DMS79 (cell line): ENCODE measurements around the gene LPAR6.
"Not testable (repeated sequence)": the region's sequence is repeated elsewhere in the genome, so short reads cannot be mapped to it uniquely, and the experiment has no call there.

Experiments used
- DNase-seq: peaks from one replicate; lab custom pipeline; 2025; lab: John Stamatoyannopoulos, UW

LPAR6 gene, protein sequence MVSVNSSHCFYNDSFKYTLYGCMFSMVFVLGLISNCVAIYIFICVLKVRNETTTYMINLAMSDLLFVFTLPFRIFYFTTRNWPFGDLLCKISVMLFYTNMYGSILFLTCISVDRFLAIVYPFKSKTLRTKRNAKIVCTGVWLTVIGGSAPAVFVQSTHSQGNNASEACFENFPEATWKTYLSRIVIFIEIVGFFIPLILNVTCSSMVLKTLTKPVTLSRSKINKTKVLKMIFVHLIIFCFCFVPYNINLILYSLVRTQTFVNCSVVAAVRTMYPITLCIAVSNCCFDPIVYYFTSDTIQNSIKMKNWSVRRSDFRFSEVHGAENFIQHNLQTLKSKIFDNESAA

GRCh38 chr13:48412881-48413351 lies at the start of gene LPAR6:
TSS of gene LPAR6 (minus strand) at chr13:48413113. CDS start at chr13:48412423, 690 bp downstream.
- no peak for DNase-seq

GRCh38 chr13:48457578-48458242 lies 44.8 kb upstream of the LPAR6 start:
- DNase-seq = no peak

- DNase-seq = no peak
These were observed 43.6 kb upstream of the LPAR6 start for GRCh38 chr13:48456546-48456945.

DNA sequence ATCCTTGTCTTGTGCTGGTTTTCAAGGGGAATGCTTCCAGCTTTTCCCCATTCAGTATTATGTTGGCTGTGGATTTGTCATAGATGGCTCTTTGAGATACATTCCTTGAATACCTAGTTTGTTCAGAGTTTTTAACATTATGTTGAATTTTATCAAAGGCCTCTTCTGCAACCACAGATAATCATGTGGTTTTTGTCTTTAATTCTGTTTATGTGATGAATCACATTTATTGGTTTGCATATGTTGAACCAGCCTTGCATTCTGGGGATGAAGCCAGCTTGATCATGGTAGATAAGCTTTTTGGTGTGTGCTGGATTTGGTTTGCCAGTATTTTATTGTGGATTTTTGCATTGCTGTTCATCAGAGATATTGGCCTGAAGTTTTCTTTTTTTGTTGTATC lies 38.3 kb upstream of the LPAR6 start:
- not testable (repeated sequence) for DNase-seq

DNA sequence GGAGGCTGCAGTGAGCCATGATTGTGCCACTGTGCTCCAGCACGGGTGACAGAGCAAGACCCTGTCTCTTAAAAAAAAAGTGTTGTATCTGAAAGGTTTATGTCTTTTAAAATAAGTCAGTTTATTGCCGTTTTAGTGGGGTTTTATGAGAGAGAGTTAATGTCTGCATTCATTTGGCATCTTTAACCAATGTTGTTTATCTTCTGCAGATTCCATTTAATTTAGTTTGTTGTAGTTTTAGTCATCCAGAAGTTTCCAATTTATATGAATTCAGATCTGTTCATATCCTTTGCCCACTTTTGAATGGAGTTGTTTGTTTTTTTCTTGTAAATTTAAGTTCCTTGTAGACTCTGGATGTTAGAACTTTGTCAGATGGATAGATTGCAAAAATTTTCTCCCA lies 36.7 kb upstream of the LPAR6 start:
- DNase-seq = no peak

DNA sequence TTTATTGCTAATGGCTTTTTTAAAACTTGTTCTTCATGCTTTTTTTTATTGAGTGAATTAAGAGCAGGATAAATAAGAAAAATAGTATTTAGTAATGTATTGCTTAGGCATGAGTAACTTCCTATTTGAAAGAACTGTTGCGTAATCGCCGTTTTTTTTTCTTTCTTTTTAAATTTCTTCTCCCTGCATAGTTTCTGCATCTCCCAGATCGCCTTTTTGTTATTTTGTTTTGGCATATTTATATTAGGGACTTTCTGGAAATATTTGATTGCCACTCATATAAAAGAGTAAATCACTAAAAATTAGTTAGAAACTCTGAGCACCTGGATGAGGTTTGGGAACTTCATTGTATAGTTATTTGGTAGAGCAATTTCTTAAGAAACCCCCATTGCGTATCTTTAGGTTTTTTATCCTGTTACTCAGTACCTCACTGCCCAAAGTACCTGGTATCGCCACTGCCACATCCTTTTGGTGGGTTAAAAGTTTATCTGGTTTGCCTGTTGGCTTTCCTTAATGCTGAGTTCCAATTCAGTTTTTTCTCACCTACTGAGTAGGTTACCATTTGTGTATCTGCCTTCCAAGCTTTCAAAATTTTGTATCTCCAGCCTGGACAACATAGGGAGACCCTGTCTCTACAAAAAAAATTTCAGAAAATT lies 36.2 kb upstream of the LPAR6 start:
- no peak for DNase-seq

- DNase-seq = peak; percentile 19
These were observed 35.5 kb upstream of the LPAR6 start for GRCh38 chr13:48448285-48448958.

GRCh38 chr13:48446464-48446863 lies 33.6 kb upstream of the LPAR6 start:
- no peak for DNase-seq

GRCh38 chr13:48443442-48444208 lies 30.7 kb upstream of the LPAR6 start:
- DNase-seq = no peak

DNA sequence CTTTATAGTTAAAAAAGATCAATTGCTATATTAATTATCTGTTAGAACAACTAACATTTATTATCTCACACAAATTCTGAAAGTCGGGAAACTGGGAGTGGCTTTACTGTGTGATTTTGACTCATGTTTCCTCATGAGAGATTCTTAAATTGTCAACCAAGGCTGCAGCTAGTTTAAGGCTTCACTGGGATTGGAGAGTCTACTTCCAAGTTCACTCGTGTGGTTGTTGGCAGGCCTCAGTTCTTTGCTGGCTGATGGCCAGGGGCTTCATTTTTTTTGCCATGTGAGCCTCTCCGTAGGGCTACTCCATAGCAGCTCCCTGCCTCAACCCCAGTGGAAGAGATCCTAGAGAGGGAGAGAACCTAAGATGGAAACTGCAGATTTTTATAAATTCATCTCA lies 24.5 kb upstream of the LPAR6 start:
- DNase-seq = peak; percentile 84

DNA sequence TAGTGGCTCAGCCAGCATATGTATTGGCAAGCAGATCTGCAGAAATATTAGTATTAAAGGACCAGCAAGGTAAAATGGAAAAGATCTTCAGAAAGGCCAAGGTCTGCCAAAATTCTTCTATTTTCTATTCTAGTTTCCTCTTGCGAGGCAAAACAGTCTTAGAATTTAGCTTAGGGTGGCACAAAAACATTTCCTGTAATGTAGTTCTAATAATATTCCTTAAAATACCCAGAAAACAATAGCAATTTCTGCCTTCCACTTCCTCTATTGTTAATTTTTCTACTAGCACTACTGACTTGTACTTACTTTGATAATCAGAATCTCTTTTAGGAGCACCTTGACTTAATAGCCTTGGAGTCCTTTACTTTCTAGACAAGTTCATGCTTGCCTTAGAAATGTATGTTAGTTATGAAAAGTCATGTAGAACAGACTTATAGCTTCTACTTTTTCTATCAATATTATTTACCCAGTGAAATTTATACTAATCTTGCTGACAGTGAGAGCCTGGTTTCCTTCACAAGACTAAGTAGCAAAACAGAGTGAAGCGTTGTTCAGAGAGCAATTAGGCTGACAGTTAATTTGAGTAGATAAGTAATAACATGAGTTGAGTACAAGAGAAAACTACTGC lies 23.9 kb upstream of the LPAR6 start:
- peak; percentile 70 for DNase-seq

DNA sequence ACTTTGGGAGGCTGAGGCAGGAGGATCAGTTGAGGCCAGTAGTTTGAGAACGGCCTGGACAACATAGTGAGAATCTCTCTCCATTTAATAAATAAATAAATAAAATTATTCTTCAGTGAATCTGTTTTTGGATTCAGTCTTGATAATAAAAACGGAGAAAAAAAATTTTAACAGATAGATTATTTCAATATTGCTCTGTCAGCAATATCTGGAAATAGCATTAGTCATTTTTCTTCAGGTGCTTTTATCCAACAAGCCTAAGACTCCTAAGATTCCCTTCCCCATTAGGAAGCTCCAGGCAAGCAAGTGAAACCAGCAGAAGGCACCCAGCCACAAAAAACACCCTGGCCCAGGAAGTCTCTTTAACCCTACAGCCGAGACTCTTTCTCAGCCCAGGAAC lies 21.3 kb upstream of the LPAR6 start:
- DNase-seq = no peak

GRCh38 chr13:48431987-48432615 lies 19.2 kb upstream of the LPAR6 start:
- DNase-seq = no peak

- DNase-seq = no peak
These were observed 18.5 kb upstream of the LPAR6 start for GRCh38 chr13:48431431-48431830.

DNA sequence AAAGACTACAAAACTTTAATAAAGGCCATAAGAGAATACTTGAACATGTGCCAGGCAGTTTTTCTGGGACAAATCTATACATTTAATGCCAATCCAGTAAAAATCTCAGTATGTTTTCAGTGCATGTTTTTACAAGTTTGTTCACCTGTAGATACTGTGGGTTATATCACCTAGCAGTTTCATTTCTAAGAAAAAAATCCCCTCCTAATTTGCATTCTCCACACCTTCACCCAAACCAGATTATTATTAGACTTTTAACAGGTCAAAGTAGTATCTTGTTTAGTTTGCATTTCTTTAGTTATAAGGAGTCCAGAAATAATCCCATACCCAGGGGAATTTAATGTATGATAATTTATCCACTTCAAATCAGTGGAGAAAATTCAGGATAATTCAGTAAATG lies 17.0 kb upstream of the LPAR6 start:
- DNase-seq = no peak

DNA sequence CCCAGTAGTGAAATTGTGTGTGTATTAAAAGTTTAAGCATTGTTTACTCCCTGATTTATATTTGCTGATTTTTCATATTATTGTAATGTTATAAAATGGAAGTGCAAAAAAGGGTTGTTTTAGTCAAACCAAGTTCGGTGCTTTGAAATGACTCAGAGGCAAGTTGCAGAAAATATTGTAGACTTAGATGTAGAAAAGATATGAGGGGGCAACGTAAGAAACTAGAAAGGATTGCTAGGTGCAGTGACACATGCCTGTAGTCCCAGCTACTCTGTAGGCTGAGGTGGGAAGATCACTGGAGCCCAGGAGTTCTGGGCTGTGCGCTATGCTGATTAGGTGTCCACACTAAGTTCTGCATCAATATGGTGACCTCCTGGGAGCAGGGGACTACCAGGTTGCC lies 16.1 kb upstream of the LPAR6 start:
- no peak for DNase-seq

DNA sequence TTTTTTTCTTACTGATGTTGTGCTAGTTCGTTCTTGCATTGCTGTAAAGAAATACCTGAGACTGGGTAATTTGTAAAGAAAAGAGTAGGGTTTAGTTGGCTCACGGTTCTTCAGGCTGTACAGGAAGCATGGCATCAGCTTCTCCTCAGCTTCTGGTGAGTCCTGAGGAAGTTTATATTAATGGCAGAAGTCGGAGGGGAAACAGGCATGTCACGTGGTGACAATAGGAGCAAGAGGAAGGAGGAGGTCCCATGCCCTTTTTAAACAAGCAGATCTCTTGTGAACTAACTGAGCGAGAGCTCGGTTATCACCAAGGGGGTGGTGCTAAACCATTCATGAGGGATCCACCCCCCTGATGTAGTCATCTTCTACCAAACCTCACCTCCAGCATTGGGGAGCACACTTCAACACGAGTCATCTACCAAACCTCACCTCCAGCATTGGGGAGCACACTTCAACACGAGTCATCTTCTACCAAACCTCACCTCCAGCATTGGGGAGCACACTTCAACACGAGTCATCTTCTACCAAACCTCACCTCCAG lies 13.9 kb upstream of the LPAR6 start:
- not testable (repeated sequence) for DNase-seq

DNA sequence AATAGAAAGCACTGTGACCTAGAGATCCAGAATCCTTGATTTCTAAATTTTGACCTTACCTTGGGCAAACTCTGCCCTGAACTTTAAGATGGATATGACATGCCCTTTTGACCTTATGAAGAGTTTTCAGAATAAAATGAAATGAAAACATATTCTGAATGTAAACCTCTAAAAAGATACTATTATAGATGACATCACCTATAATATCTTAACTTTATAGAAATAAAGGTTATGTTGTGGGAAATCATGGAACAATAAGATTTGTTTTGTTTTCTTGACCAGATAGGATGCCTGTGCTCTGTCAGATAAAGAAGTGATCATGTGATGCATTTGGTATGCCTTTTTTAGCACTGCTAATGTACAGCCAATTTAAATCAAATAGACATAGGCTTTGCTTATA lies 13.1 kb upstream of the LPAR6 start:
- no peak for DNase-seq

- no peak for DNase-seq
These were observed 11.3 kb upstream of the LPAR6 start for GRCh38 chr13:48424212-48424611.

- DNase-seq = not testable (repeated sequence)
These were observed 9.1 kb upstream of the LPAR6 start for GRCh38 chr13:48422003-48422402.
